HG02610 (cell line): ENCODE data around the gene PPEF2.

Source experiments
- ATAC-seq: cut with Tn5 transposase; IDR thresholded peaks from one replicate; pipeline ENCODE4 v1.9.1; 2021; ENCODE audit warnings: mild to moderate bottlenecking, moderate library complexity; ENCODE audit not compliant: unreplicated experiment

Gene PPEF2

GRCh38 chr4:75904076-75904475 is 1.8 kb upstream of the PPEF2 start:
- no peak for ATAC-seq

- ATAC-seq: no peak
Measured at GRCh38 chr4:75898536-75898935, 3.7 kb downstream of the PPEF2 start.

- no peak for ATAC-seq
Measured at GRCh38 chr4:75895744-75896314, 6.4 kb downstream of the PPEF2 start.

- ATAC-seq: no peak
Measured at GRCh38 chr4:75892508-75892907, 9.7 kb downstream of the PPEF2 start.

- no peak for ATAC-seq
Measured at GRCh38 chr4:75891611-75892010, 10.6 kb downstream of the PPEF2 start.

- ATAC-seq: no peak
Measured at GRCh38 chr4:75889537-75890199, 12.6 kb downstream of the PPEF2 start.

GRCh38 chr4:75886104-75886503 is 16.1 kb downstream of the PPEF2 start:
- no peak for ATAC-seq

- no peak for ATAC-seq
Measured at GRCh38 chr4:75881476-75881875, 20.8 kb downstream of the PPEF2 start.

- no peak for ATAC-seq
Measured at GRCh38 chr4:75880278-75880677, 22.0 kb downstream of the PPEF2 start.

GRCh38 chr4:75878246-75878756 is 24.0 kb downstream of the PPEF2 start:
- no peak for ATAC-seq

- no peak for ATAC-seq
Measured at GRCh38 chr4:75876218-75876617, 26.0 kb downstream of the PPEF2 start.

GRCh38 chr4:75869100-75869499 is 33.2 kb downstream of the PPEF2 start:
- ATAC-seq: no peak

GRCh38 chr4:75867130-75867529 is 35.1 kb downstream of the PPEF2 start:
- no peak for ATAC-seq

- ATAC-seq: no peak
Measured at GRCh38 chr4:75860606-75861005, 41.6 kb downstream of the PPEF2 start.

GRCh38 chr4:75858721-75859120 is 43.5 kb downstream of the PPEF2 start:
- ATAC-seq: no peak

GRCh38 chr4:75849461-75849860 is 52.8 kb downstream of the PPEF2 start:
- no peak for ATAC-seq

GRCh38 chr4:75848891-75849290 is 53.4 kb downstream of the PPEF2 start:
- ATAC-seq: no peak

GRCh38 chr4:75848171-75848760 is 54.0 kb downstream of the PPEF2 start:
- ATAC-seq: peak; percentile 51

- no peak for ATAC-seq
Measured at GRCh38 chr4:75845992-75846391, 56.3 kb downstream of the PPEF2 start.

- ATAC-seq: no peak
Measured at GRCh38 chr4:75844151-75844662, 58.0 kb downstream of the PPEF2 start.

GRCh38 chr4:75843596-75843995 is 58.7 kb downstream of the PPEF2 start:
- no peak for ATAC-seq
